SU-DHL-6 (cell line): Measurements from ENCODE around the gene ZNF189.

Experiments used
- H2AFZ ChIP-seq: fragments of 200-600 bp; sonication (generic); 2 replicates; pipeline ENCODE4 v1.6.1; 2014; ENCODE audit warnings: low read depth, mild to moderate bottlenecking, moderate library complexity, mixed read lengths, antibody characterized with exemption, low read length; ENCODE audit not compliant: severe bottlenecking
- H3F3A ChIP-seq: fragments of 200-600 bp; shearing (Covaris generic); 2 replicates; pipeline ENCODE4 v1.6.0; 2016; ENCODE audit warnings: antibody characterized with exemption, mild to moderate bottlenecking; ENCODE audit not compliant: insufficient read depth
- H3K27ac ChIP-seq: fragments of 200-600 bp; sonication (generic); 2 replicates; pipeline ENCODE4 v1.5.1; 2016; ENCODE audit warnings: low read depth, mild to moderate bottlenecking, low read length, moderate library complexity, mixed read lengths
- H3K27me3 ChIP-seq: fragments of 200-600 bp; sonication (generic), shearing (Covaris generic); 2 replicates; pipeline ENCODE4 v1.6.0; 2014; ENCODE audit warnings: mild to moderate bottlenecking, low read length
- H3K36me3 ChIP-seq: fragments of 200-600 bp; sonication (generic); 2 replicates; pipeline ENCODE4 v1.6.1; 2014; ENCODE audit warnings: mild to moderate bottlenecking, low read length, mixed read lengths
- H3K4me2 ChIP-seq: fragments of 300-600, 200-600 bp; shearing (Covaris generic), sonication (generic); 2 replicates; pipeline ENCODE4 v1.6.0; 2014; ENCODE audit warnings: low read length, low read depth, mild to moderate bottlenecking; ENCODE audit not compliant: poor library complexity, severe bottlenecking
- H3K4me3 ChIP-seq: fragments of 200-600 bp; sonication (generic); 2 replicates; pipeline ENCODE4 v1.5.1; 2014; ENCODE audit warnings: antibody characterized with exemption, low read length, mild to moderate bottlenecking, mixed read lengths; ENCODE audit not compliant: insufficient read depth, poor library complexity, severe bottlenecking
- H3K79me2 ChIP-seq: fragments of 200-600 bp; sonication (generic); 2 replicates; pipeline ENCODE4 v1.6.1; 2014; ENCODE audit warnings: mild to moderate bottlenecking, low read length, moderate library complexity; ENCODE audit not compliant: insufficient read depth
- H3K9ac ChIP-seq: fragments of 200-600 bp; sonication (generic); 2 replicates; pipeline ENCODE4 v1.7.0; 2014; ENCODE audit warnings: mild to moderate bottlenecking, low read length
- H3K9me2 ChIP-seq: fragments of 200-600 bp; sonication (generic); replicated peaks from 2 replicates; pipeline ENCODE4 v1.6.1; 2014; ENCODE audit warnings: low read length; ENCODE audit not compliant: insufficient read depth
- H3K9me3 ChIP-seq: fragments of 200-600 bp; sonication (generic); 2 replicates; pipeline ENCODE4 v1.6.1; 2014; ENCODE audit warnings: low read length, mixed read lengths; ENCODE audit not compliant: insufficient read depth
- H4K20me1 ChIP-seq: fragments of 200-600 bp; sonication (generic); 2 replicates; pipeline ENCODE4 v1.6.1; 2014; ENCODE audit warnings: low read depth, mild to moderate bottlenecking, antibody characterized with exemption, low read length, moderate library complexity, mixed read lengths
- EZH2phosphoT487 ChIP-seq: fragments of 200-600 bp; sonication (generic), shearing (Covaris generic); conservative IDR thresholded peaks from 2 replicates; pipeline ENCODE4 v1.6.1; 2018; ENCODE audit warnings: mild to moderate bottlenecking, antibody characterized with exemption, low read length, moderate library complexity, mixed read lengths
- TF ChIP-seq, protein P1 (sequence below): fragments of 200-600 bp; sonication (generic); IDR thresholded peaks from one replicate; pipeline ENCODE4 v1.5.1; 2017; ENCODE audit warnings: antibody characterized with exemption, mild to moderate bottlenecking, low read length, moderate library complexity; ENCODE audit not compliant: insufficient read depth, poor library complexity, severe bottlenecking

Gene ZNF189

DNA sequence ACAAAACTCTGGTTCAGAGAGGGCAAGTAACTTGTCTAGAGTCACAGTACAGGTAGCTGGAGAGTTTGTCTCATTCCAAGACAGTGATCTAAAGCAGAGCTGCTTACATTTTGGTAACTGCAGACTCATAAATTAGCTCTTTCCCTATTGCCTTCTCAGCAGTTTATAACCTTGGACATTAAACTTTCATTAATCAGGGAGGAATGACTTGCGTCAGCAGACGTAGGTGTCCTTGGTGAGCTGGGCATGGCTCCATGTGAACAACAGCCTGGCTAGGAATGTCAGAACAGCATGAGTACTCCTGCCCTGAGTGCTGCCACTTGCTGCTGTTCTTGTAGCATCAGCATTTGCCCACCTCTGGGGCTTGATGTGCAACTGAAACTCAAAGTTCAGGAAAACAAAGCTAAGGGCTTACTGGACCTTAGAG lies 39.2 kb downstream of the ZNF189 start:
- H3F3A ChIP-seq: no peaks in the 10 kb centered on the region
- no peak overlapping the region for H3K4me2 ChIP-seq
- no peak for TF ChIP-seq EZH2phosphoT487
- TF ChIP-seq, protein P1, sequence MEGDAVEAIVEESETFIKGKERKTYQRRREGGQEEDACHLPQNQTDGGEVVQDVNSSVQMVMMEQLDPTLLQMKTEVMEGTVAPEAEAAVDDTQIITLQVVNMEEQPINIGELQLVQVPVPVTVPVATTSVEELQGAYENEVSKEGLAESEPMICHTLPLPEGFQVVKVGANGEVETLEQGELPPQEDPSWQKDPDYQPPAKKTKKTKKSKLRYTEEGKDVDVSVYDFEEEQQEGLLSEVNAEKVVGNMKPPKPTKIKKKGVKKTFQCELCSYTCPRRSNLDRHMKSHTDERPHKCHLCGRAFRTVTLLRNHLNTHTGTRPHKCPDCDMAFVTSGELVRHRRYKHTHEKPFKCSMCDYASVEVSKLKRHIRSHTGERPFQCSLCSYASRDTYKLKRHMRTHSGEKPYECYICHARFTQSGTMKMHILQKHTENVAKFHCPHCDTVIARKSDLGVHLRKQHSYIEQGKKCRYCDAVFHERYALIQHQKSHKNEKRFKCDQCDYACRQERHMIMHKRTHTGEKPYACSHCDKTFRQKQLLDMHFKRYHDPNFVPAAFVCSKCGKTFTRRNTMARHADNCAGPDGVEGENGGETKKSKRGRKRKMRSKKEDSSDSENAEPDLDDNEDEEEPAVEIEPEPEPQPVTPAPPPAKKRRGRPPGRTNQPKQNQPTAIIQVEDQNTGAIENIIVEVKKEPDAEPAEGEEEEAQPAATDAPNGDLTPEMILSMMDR: no peak
- no peak overlapping the region for H3K4me3 ChIP-seq
- H2AFZ ChIP-seq: no peak overlapping the region
- H3K9ac ChIP-seq: no peak overlapping the region
- no peaks in the 10 kb centered on the region for H3K79me2 ChIP-seq
- H3K27me3 ChIP-seq: no peaks in the 10 kb centered on the region
- H3K9me2 ChIP-seq: no peaks in the 10 kb centered on the region
- H3K27ac ChIP-seq: no peak overlapping the region
- no peaks in the 10 kb centered on the region for H3K9me3 ChIP-seq
- no peaks in the 10 kb centered on the region for H3K36me3 ChIP-seq
- H4K20me1 ChIP-seq: no peaks in the 10 kb centered on the region

DNA sequence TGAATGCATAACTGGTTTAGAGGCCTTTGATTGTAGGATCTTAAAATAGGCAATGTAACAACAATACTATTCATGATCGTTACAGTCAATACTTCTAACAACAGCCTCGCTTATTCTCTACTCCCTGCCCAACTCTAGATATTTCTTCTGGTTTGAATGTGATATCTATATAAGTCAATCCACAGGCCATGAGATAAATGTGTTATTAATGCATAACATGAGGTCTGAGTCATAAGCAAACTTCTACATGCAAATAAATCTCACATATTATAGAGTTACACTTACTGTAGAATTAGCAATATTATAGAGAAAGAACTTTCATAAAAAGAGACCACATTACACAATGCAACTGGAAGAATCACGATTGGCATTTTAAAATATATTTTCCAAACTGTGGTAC lies 39.9 kb downstream of the ZNF189 start:
- H3K9me2 ChIP-seq: no peaks in the 10 kb centered on the region
- no peaks in the 10 kb centered on the region for H3K79me2 ChIP-seq
- H3K4me3 ChIP-seq: no peak overlapping the region
- H3K27me3 ChIP-seq: no peaks in the 10 kb centered on the region
- H3F3A ChIP-seq: no peaks in the 10 kb centered on the region
- TF ChIP-seq EZH2phosphoT487: no peak
- TF ChIP-seq, protein P1: no peak
- H4K20me1 ChIP-seq: no peaks in the 10 kb centered on the region
- no peaks in the 10 kb centered on the region for H3K9me3 ChIP-seq
- H3K4me2 ChIP-seq: no peak overlapping the region
- no peak overlapping the region for H3K9ac ChIP-seq
- no peak overlapping the region for H3K27ac ChIP-seq
- no peaks in the 10 kb centered on the region for H3K36me3 ChIP-seq
- no peak overlapping the region for H2AFZ ChIP-seq

DNA sequence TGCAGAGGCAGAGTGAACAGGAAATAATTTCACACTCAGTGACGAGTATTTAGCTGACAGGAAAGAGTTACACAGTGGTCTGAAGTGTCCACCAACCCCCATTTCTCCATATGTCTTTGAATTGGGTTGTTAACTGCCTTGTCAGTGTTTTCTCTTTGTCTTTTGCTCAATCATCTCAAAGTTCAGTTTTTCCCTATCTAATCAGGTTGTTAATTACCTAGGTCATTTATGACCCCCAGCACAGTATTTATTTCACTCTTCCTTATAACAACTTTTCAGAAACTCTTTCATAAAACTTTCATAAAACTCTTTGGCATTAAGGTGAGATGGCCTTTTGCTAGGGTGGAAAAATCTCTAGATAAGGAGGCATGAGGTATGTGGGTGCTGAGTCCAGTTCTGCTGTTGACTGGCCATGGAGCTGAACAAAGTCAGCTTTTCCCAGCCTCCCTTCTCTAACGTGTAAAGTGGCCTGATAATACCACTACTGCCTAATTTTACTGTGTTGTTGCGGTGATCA lies 42.1 kb downstream of the ZNF189 start:
- Histone ChIP-seq H3K9ac (no peak overlapping the region), H4K20me1 (no peaks in the 10 kb centered on the region), H3K4me2 (no peak overlapping the region), H3K79me2 (no peaks in the 10 kb centered on the region), H3K9me2 (no peaks in the 10 kb centered on the region), H3K27ac (no peak overlapping the region), H3F3A (no peaks in the 10 kb centered on the region), H3K9me3 (no peaks in the 10 kb centered on the region), H3K27me3 (no peaks in the 10 kb centered on the region), H3K4me3 (no peak overlapping the region), H3K36me3 (no peaks in the 10 kb centered on the region), H2AFZ (no peak overlapping the region)
- TF ChIP-seq, protein P1: no peak
- TF ChIP-seq EZH2phosphoT487: no peak
